Superior temporal gyrus (tissue), 1 donor: ENCODE data around the gene RGS3.

Experiments used
- DNase-seq: peaks from one replicate; pipeline ENCODE4 v3.0.0-alpha.2; 2016; ENCODE audit errors: extremely low spot score

The RGS3 gene

DNA sequence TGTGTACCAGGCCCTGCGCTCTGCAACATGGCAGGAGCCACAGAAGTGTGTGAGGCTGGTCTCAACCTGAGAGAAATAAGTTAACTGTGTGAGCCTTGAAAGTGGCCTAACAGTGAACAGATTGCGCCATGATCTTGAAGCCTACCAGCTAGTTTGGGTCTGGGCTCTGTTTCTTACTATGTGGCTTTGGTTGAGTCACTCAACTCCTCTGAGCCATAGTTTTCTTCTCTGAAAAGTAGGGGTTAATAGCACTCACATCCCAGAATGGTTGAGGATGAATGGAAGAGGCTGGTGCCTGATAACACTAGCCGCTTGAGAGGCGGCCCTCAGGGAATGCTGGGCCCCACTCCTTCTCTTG lies 121.5 kb downstream of the RGS3 start:
- DNase-seq, result no peak

- no peak for DNase-seq
Measured at GRCh38 chr9:113585555-113585954, 122.0 kb downstream of the RGS3 start.

GRCh38 chr9:113587471-113588031 lies 124.0 kb downstream of the RGS3 start:
- DNase-seq, result no peak

DNA sequence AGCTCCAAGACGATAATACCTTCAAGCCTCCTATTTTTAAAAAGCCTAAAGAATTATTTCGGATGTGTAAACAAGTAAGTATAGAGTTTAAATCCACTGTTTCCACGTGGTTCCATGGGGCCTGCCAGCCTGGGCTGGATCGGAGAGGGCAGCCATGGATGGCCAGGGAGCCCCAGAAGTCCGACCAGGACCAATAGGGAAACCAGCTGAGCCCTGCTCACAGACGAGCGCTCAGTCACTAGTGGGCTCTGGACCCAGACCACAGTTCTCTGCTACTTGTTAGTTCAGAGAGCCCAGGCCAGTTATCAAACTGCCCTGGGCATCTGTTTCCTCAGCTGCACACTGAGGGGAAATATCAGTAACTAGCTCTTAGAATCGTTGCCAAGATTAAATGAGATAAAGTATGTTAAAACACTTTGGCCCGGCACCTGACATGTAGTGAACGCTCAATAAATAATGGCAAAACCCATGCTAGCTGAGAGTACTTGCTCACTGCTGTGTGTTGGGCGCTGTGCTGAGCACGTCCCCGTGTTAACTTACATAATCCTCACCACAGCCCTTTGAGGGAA lies 124.8 kb downstream of the RGS3 start:
- DNase-seq, result no peak

DNA sequence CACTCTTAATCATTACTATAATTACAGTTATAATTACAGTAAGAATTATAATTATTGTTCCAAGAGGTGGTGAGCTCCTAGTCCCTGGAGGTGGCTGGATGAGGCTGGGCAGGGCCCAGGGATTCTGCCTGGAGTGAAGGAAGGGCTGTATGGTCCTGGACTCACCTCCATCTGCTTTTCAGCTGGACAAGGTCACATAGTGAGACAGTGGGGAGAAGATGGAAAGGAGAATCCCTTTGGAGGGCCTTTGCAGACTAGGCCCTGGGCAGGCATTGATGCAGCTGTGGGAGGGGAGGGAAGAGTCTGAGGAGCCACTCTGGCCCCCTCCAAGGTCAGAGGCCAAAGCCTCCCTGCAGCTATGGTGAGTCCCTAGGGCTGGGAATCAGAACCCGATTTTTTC lies 125.4 kb downstream of the RGS3 start:
- DNase-seq, result no peak

GRCh38 chr9:113589407-113589806 lies 125.9 kb downstream of the RGS3 start:
- DNase-seq, result no peak

- no peak for DNase-seq
Measured at GRCh38 chr9:113589890-113590289, 126.4 kb downstream of the RGS3 start.

- no peak for DNase-seq
Measured at GRCh38 chr9:113590389-113590788, 126.9 kb downstream of the RGS3 start.

GRCh38 chr9:113590991-113591898 lies 127.7 kb downstream of the RGS3 start:
- peak; percentile 92 for DNase-seq

GRCh38 chr9:113591899-113592625 lies 128.5 kb downstream of the RGS3 start:
- no peak for DNase-seq

GRCh38 chr9:113592876-113593575 lies 129.5 kb downstream of the RGS3 start:
- DNase-seq, result no peak

- peak; percentile 83 for DNase-seq
Measured at GRCh38 chr9:113593682-113594281, 130.3 kb downstream of the RGS3 start.

DNA sequence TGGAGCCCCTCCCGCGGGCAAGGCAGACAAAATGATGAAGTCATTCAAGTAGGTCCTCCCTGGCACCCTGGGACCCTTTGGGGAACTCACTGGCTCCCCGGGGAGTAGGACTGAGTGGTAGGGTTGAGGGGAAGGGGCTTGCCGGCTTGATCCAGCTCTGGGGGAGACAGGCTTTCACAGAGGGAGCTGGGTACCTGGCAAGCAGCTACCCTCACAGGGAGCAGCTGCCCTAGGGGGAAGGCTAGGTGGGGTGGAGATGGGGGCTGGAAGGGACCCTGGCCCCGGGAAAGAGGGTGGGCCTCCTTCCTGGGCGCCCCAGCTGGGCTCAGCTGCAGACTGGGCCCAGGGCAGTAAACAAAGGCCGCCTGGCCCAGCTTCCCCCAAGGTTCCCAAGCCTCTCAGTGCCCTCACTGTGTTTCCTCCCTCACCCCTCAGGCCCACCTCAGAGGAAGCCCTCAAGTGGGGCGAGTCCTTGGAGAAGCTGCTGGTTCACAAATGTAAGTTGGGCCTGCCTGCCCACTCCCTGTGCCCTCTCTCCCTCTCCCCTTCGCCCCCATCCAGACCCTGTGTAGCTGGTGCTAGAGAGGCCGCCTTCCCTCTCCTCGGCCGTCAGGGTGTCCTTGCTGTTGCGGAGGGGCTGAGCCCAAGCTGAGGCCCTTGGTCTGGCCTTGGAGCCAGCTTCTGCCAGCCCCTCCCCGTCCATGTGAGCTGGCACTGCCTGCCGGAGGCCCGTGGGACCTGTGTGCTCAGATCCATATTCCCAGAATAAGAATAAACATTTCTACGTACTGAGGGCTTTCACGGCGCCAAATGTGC lies 131.2 kb downstream of the RGS3 start:
- DNase-seq, result no peak

DNA sequence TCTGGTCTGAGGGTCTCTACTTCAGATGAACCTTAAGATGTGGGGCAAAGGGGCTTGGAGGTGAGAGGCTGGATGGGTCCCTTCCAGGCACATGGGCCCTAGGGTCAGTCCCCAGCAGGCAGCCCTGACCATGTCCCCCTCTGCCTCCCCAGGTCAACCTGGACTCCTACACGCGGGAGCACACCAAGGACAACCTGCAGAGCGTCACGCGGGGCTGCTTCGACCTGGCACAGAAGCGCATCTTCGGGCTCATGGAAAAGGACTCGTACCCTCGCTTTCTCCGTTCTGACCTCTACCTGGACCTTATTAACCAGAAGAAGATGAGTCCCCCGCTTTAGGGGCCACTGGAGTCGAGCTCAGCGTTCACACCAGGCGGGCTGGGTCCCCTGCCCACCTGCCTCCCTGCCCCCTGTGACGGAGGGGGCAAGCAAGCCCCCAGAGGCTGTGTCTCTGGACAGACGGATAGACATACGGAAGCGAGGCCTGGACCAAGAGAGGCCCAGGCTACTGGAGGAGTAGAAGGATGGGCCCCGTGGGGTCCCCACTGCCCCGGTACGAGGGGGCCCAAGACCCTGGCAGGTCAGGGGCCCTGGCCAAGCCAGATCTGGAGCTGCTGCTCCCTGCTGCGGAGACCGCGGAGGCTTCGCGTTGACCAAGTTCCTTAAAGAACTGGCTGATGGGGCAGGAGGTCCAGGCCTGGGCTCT lies 133.2 kb downstream of the RGS3 start:
- no peak for DNase-seq

- no peak for DNase-seq
Measured at GRCh38 chr9:113597390-113598241, 134.1 kb downstream of the RGS3 start.

DNA sequence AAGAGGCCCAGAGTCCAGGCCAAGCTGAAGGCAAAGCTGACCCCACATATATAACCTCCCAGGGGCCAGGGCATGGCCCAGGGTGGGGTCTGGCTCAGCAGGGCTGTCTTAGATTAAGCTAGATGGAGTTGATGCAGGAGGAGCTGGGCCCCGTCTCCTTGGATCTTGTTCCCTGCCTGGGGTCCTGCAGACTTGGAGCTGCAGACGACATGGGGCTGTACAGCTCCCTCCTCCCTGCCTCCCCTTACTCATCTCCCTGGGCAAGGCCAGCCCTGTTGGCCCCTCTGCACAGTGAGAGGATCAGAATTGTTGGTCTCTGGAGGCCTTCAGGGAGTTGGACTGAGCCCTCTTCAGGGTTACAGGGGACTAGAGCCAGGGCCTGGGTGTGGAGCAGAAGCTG lies 134.9 kb downstream of the RGS3 start:
- DNase-seq, result no peak

DNA sequence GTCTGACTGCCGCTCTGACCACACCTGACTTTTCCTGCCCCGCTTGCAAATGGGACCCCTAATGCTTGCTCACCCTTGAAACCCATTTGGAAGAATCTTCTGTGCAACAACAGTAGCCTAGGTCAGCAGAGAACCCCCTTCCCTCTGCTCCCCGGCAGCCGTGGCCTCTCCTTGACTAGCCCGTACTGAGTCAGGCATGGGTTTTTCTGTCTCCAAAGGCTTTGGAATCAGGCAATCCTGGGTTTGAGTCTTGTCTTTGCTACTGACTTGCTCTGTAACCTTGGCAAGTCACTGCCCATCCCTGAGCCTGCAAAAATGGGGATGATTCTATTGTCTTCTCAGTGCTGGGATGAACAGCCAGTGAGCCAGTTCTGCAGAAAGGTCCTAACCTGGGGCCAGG lies 135.4 kb downstream of the RGS3 start:
- no peak for DNase-seq

GRCh38 chr9:113599646-113600022 lies 136.1 kb downstream of the RGS3 start:
- DNase-seq, result no peak
